HCT116 (cell line): Measurements from ENCODE around the gene RAN.

ENCODE experiments used
- CEBPB ChIP-seq: IDR thresholded peaks from 2 replicates; pipeline ENCODE4 v1.6.1; 2012; ENCODE audit warnings: low read depth
- POLR2A ChIP-seq: IDR thresholded peaks from 2 replicates; pipeline ENCODE4 v1.7.0; 2011; ENCODE audit warnings: borderline replicate concordance; ENCODE audit not compliant: insufficient read depth, insufficient read length; ENCODE audit errors: extremely low read depth
- POLR2AphosphoS5 ChIP-seq: IDR thresholded peaks from 2 replicates; pipeline ENCODE4 v1.6.1; 2011; ENCODE audit warnings: mild to moderate bottlenecking, low read depth, low read length, moderate library complexity
- SP1 ChIP-seq: IDR thresholded peaks from 2 replicates; pipeline ENCODE4 v1.6.1; 2012; ENCODE audit warnings: low read depth
- TF ChIP-seq, protein P1 (sequence below), 3 experiments: fragments of 200-600 bp in 1 of 3; sonication (generic) in 1 of 3; IDR thresholded peaks in 2 of 3; conservative IDR thresholded peaks in 1 of 3; 2 replicates each; pipeline ENCODE4 v1.5.1; 2012 to 2017; ENCODE audit warnings: low read depth in 2 of 3, low read length in 2 of 3, antibody characterized with exemption in 1 of 3, borderline replicate concordance in 1 of 3, control low read depth in 1 of 3, mild to moderate bottlenecking in 1 of 3, mixed read lengths in 1 of 3, mixed run types in 1 of 3, moderate library complexity in 1 of 3; ENCODE audit not compliant: insufficient read depth in 1 of 3

DNA sequence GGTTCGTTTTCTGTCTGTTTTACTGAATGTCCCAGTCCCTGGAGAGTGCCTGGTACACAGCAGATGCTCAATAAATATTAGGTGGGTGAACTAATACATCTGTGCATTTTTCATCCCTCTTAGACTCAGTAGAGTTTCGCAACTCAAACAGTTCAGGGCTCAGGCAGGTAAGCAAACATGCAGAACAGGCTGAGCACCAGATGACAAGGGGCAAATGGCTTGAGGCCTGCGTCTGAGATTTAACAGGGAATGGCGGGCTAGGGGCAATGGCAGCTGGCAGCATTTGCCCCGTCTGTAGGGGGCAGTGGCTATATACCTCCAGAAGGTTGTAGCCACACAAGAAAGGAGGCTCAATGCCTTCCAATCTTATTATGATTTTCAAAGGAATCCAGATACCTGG, 8.6 kb upstream of the RAN start:
- TF ChIP-seq, protein P1, sequence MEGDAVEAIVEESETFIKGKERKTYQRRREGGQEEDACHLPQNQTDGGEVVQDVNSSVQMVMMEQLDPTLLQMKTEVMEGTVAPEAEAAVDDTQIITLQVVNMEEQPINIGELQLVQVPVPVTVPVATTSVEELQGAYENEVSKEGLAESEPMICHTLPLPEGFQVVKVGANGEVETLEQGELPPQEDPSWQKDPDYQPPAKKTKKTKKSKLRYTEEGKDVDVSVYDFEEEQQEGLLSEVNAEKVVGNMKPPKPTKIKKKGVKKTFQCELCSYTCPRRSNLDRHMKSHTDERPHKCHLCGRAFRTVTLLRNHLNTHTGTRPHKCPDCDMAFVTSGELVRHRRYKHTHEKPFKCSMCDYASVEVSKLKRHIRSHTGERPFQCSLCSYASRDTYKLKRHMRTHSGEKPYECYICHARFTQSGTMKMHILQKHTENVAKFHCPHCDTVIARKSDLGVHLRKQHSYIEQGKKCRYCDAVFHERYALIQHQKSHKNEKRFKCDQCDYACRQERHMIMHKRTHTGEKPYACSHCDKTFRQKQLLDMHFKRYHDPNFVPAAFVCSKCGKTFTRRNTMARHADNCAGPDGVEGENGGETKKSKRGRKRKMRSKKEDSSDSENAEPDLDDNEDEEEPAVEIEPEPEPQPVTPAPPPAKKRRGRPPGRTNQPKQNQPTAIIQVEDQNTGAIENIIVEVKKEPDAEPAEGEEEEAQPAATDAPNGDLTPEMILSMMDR (IDR thresholded peaks at IDR 0.05 in 2 of 3, conservative IDR thresholded peaks at IDR 0.05 in 1 of 3; ENCODE audit: borderline replicate concordance in 1 of 3, insufficient read depth in 1 of 3, low read depth in 2 of 3, low read length in 2 of 3), result peak in 2 of 3 experiments; percentile 15 to 28; a peak in 2 of 6 replicates
- TF ChIP-seq POLR2AphosphoS5 (no peak), SP1 (no peak), POLR2A (no peak), CEBPB (no peak)
